ENCODE data around the gene ZNF605. TPM values are rescaled to one million over a fixed set of nuclear protein-coding genes. Genes with fewer than 3 reads are reported as not detected.
A peak's percentile ranks its signal among the peaks of the same experiment; 100 is the strongest.

The ZNF605 gene
- total RNA-seq, 1 experiment from 2014 or later, result 19.3 TPM

GRCh38 chr12:132955094-132956010, 754 bp downstream of the ZNF605 start:
- Histone ChIP-seq H3K4me2 (ENCODE audit: insufficient read depth, insufficient read length, low read length) (peak overlapping the region; percentile 71), H3K79me1 (ENCODE audit: insufficient read depth, low read depth, low read length, poor library complexity, severe bottlenecking) (no peaks in the 10 kb centered on the region), H4K91ac (ENCODE audit: insufficient read length, low read depth, low read length) (no peak overlapping the region), H2AK5ac (ENCODE audit: insufficient read length, low read length) (no peak overlapping the region), H4K20me1 (ENCODE audit: control insufficient read depth, insufficient read depth, insufficient read length) (no peaks in the 10 kb centered on the region), H3K56ac (ENCODE audit: insufficient read length, low read depth, low read length) (no peak overlapping the region), H3K18ac (ENCODE audit: insufficient read length, low read depth, low read length) (no peak overlapping the region), H2BK12ac (ENCODE audit: insufficient read length, low read depth, low read length) (no peak overlapping the region), H3K9me3 (ENCODE audit: control insufficient read depth, low read depth, low read length) (peaks cover 17% of the 10 kb centered on the region), H3K9ac (ENCODE audit: extremely low read depth, insufficient read length, low read length) (no peak overlapping the region), H2AFZ (ENCODE audit: low read length) (no peak overlapping the region), H3K4me1 (ENCODE audit: insufficient read depth, low read length) (no peaks in the 10 kb centered on the region), H2BK120ac (ENCODE audit: low read depth, low read length, poor library complexity, severe bottlenecking) (no peak overlapping the region), H3T11ph (ENCODE audit: low read length) (no peak overlapping the region), H4K5ac (ENCODE audit: insufficient read length, low read depth, low read length) (no peak overlapping the region), H2BK5ac (ENCODE audit: insufficient read length, low read length) (no peak overlapping the region), H4K8ac (replicated peaks; ENCODE audit: insufficient read length, low read depth, low read length) (no peak overlapping the region), H3K4ac (ENCODE audit: low read depth, low read length) (no peak overlapping the region), H3K27me3 (ENCODE audit: insufficient read depth, low read length) (no peaks in the 10 kb centered on the region), H3K27ac (ENCODE audit: insufficient read length, low read depth, low read length) (no peak overlapping the region), H3K23me2 (ENCODE audit: insufficient read length, low read depth, low read length, poor library complexity, severe bottlenecking) (peaks cover 2% of the 10 kb centered on the region), H2BK15ac (ENCODE audit: low read depth, low read length) (no peak overlapping the region), H3K79me2 (ENCODE audit: insufficient read depth, low read length) (peaks cover 3% of the 10 kb centered on the region; the same call in 1 of the 2 replicates), H3K14ac (ENCODE audit: insufficient read depth, low read length) (no peak overlapping the region), H2BK20ac (ENCODE audit: low read depth, low read length, poor library complexity, severe bottlenecking) (no peak overlapping the region), H3K23ac (ENCODE audit: insufficient read length, low read depth, low read length) (no peak overlapping the region)
- TF ChIP-seq CTCF (conservative IDR thresholded peaks at IDR 0.05), result no peak
- Mint-ChIP-seq H3K27ac (peak overlapping the region in 2 of 3 experiments; percentile 18 to 81; a peak in 3 of 7 replicates), H3K9me3 (peaks cover 56 to 63% of the 10 kb centered on the region in 2 experiments), H3K36me3 (ENCODE audit: insufficient read depth in 1 of 3, low read depth in 3 of 3) (peaks cover 29 to 37% (median 36%) of the 10 kb centered on the region in 3 experiments), H3K4me3 (peak overlapping the region; percentile 83 to 92), H3K27me3 (ENCODE audit: low read depth) (peaks cover 2% of the 10 kb centered on the region; the same call in 1 of the 2 replicates), H3K4me1 (peaks cover 11 to 12% of the 10 kb centered on the region in 2 experiments)
- no CpG with 5 or more reads among the region's 39 CpGs for WGBS (ENCODE audit: extremely low coverage, insufficient read length, low lambda C conversion rate)
- peak; percentile 51 for DNase-seq
